Neural cell (in vitro differentiated cells): ENCODE results near the gene RNF13.

ENCODE experiments used
- EZH2 ChIP-seq: fragments of 200-600, 300-800 bp; shearing (Covaris generic), sonication (generic); IDR thresholded peaks from 2 replicates; pipeline ENCODE4 v1.6.1; 2014; ENCODE audit warnings: antibody characterized with exemption, low read length, borderline replicate concordance, mild to moderate bottlenecking; ENCODE audit not compliant: insufficient read depth, poor library complexity, severe bottlenecking
- POLR2AphosphoS5 ChIP-seq: IDR thresholded peaks from 2 replicates; pipeline ENCODE4 v1.6.1; 2012
- REST ChIP-seq: IDR thresholded peaks from 2 replicates; pipeline ENCODE4 v1.6.1; 2012; ENCODE audit warnings: borderline replicate concordance
- TAF1 ChIP-seq: IDR thresholded peaks from 2 replicates; pipeline ENCODE4 v1.6.1; 2012; ENCODE audit warnings: low read depth
- TF ChIP-seq, protein P1 (sequence below): fragments of 450-650 bp; IDR thresholded peaks from 2 replicates; pipeline ENCODE4 v1.5.1; 2014; ENCODE audit warnings: antibody characterized with exemption, mild to moderate bottlenecking, moderate library complexity; ENCODE audit not compliant: poor library complexity, severe bottlenecking

DNA sequence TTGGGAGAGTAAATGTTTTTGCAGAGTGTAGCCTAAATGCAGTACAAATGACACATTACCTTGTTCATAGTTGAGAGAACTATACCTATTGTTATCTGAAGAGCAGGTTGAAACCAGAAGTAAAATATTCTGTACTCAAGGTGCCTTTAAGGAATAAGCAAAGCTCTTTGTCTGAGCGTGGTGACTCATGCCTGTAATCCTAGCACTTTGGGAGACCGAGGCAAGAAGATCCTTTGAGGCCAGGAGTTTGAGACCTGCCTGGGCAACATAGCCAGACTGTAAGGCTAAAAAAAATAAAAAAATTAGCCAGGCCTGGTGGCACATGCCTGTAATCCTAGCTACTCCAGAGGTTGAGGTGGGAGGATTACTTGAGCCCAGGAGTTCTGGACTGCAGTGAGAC lies 2.2 kb upstream of the RNF13 start:
- TF ChIP-seq, protein P1, sequence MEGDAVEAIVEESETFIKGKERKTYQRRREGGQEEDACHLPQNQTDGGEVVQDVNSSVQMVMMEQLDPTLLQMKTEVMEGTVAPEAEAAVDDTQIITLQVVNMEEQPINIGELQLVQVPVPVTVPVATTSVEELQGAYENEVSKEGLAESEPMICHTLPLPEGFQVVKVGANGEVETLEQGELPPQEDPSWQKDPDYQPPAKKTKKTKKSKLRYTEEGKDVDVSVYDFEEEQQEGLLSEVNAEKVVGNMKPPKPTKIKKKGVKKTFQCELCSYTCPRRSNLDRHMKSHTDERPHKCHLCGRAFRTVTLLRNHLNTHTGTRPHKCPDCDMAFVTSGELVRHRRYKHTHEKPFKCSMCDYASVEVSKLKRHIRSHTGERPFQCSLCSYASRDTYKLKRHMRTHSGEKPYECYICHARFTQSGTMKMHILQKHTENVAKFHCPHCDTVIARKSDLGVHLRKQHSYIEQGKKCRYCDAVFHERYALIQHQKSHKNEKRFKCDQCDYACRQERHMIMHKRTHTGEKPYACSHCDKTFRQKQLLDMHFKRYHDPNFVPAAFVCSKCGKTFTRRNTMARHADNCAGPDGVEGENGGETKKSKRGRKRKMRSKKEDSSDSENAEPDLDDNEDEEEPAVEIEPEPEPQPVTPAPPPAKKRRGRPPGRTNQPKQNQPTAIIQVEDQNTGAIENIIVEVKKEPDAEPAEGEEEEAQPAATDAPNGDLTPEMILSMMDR, result no peak
- TF ChIP-seq POLR2AphosphoS5, result no peak
- TF ChIP-seq TAF1, result no peak
- TF ChIP-seq REST, result no peak
- TF ChIP-seq EZH2, result no peak
